GM12878 (cell line): ENCODE measurements around the gene SEPTIN11. TPM values are rescaled to one million over a fixed set of nuclear protein-coding genes. Genes with fewer than 3 reads are reported as not detected.
A peak's percentile ranks its signal among the peaks of the same experiment; 100 is the strongest.

Experiments used
- ATAC-seq: fragments of 200-7000 bp; cut with Tn5 transposase; 3 replicates; pipeline ENCODE4 v1.9.1; 2020; ENCODE audit warnings: mild to moderate bottlenecking, moderate library complexity
- BruUV-seq: library from RNA; stranded (reverse); fragments of 400-500 nt; replicated peaks from 2 replicates; lab custom pipeline; 2021; lab: Mats Ljungman, UMichigan
- CTCF ChIA-PET: fragments of 300-600 bp; sonication (Branson Sonifier 250); formaldehyde crosslinking; extraction: SDS; loops from one replicate; lab custom pipeline; 2021; ENCODE audit warnings: inconsistent platforms; lab: Yijun Ruan, JAX
- POLR2A ChIA-PET: fragments of 350-600 bp; formaldehyde crosslinking; extraction: SDS; loops from one replicate; lab custom pipeline; 2021; ENCODE audit warnings: inconsistent platforms; lab: Charles Lee
- RAD21 ChIA-PET: fragments of 300-600 bp; sonication (Branson Sonifier 250); formaldehyde crosslinking; loops from one replicate; lab custom pipeline; 2023; ENCODE audit warnings: antibody characterized with exemption; ENCODE audit not compliant: unreplicated experiment; lab: Charles Lee
- SMC1A ChIA-PET: fragments of 300-600 bp; sonication (Branson Sonifier 250); formaldehyde crosslinking; loops from one replicate; lab custom pipeline; 2023; ENCODE audit not compliant: unreplicated experiment, uncharacterized antibody; lab: Charles Lee
- DNase-seq: peaks from one replicate; pipeline ENCODE4 v3.0.0-alpha.2; 2011; ENCODE audit warnings: low read depth, low spot score
- FAIRE-seq: peaks from 3 replicates; lab custom pipeline; 2011; peaks lifted over from hg19 to GRCh38; lab: Jason Lieb, UNC
- H2AFZ ChIP-seq: 2 replicates; pipeline ENCODE4 v1.6.0; 2011; ENCODE audit warnings: low read depth, low read length, control low read depth; ENCODE audit not compliant: control insufficient read depth
- H3K27ac ChIP-seq: 2 replicates; pipeline ENCODE4 v1.5.1; 2011; ENCODE audit warnings: control low read depth; ENCODE audit not compliant: control insufficient read depth, insufficient read depth
- H3K27me3 ChIP-seq, 2 experiments: replicated peaks in 1 of 2; 2 replicates each; pipeline versions ENCODE4 v1.6.0 to v1.6.1; 2011; ENCODE audit warnings: low read length in 1 of 2; ENCODE audit not compliant: control insufficient read depth in 2 of 2, insufficient read depth in 2 of 2
- H3K36me3 ChIP-seq, 2 experiments: 2 replicates each; pipeline ENCODE4 v1.5.1; 2011; ENCODE audit warnings: low read length in 1 of 2; ENCODE audit not compliant: control insufficient read depth in 2 of 2, insufficient read depth in 2 of 2
- H3K4me1 ChIP-seq: 2 replicates; pipeline ENCODE4 v1.6.1; 2011; ENCODE audit warnings: mild to moderate bottlenecking, low read length, moderate library complexity, mixed read lengths; ENCODE audit not compliant: control insufficient read depth, insufficient read depth
- H3K4me2 ChIP-seq: 2 replicates; pipeline ENCODE4 v1.6.0; 2011; ENCODE audit warnings: control low read depth; ENCODE audit not compliant: control insufficient read depth, insufficient read depth
- H3K4me3 ChIP-seq: fragments of 200-600 bp; sonication (generic); 2 replicates; pipeline ENCODE4 v1.5.1; 2016
- H3K79me2 ChIP-seq: 2 replicates; pipeline ENCODE4 v1.6.0; 2011; ENCODE audit warnings: low read length; ENCODE audit not compliant: control insufficient read depth, insufficient read depth
- H3K9ac ChIP-seq: 2 replicates; pipeline ENCODE4 v1.8.0; 2011; ENCODE audit warnings: low read length, control low read depth, mixed read lengths; ENCODE audit not compliant: control insufficient read depth, insufficient read depth
- H3K9me3 ChIP-seq: replicated peaks from 3 replicates; pipeline ENCODE4 v1.5.1; 2011; ENCODE audit warnings: mild to moderate bottlenecking, low read length; ENCODE audit not compliant: control insufficient read depth, insufficient read depth
- H4K20me1 ChIP-seq: 2 replicates; pipeline ENCODE4 v1.6.0; 2011; ENCODE audit not compliant: control insufficient read depth, insufficient read depth
- ATF2 ChIP-seq: IDR thresholded peaks from 2 replicates; pipeline ENCODE4 v1.6.1; 2012; ENCODE audit warnings: low read length, inconsistent platforms
- BCL3 ChIP-seq: IDR thresholded peaks from 2 replicates; pipeline ENCODE4 v1.6.1; 2011; ENCODE audit warnings: borderline replicate concordance, low read depth, mild to moderate bottlenecking, moderate library complexity, low read length; ENCODE audit not compliant: insufficient read depth, poor library complexity, severe bottlenecking
- BHLHE40 ChIP-seq, 2 experiments: fragments of 450-650 bp in 1 of 2; IDR thresholded peaks; 2 replicates each; pipeline ENCODE4 v1.6.1; 2011 to 2017; ENCODE audit warnings: low read depth in 2 of 2, borderline replicate concordance in 1 of 2, improper control_type of control experiment in 1 of 2, low read length in 1 of 2, mild to moderate bottlenecking in 1 of 2
- CBX5 ChIP-seq: sonication (generic); IDR thresholded peaks from 2 replicates; pipeline ENCODE4 v1.6.1; 2016; ENCODE audit warnings: low read depth, moderate library complexity, mild to moderate bottlenecking, inconsistent platforms
- CEBPB ChIP-seq, 2 experiments: fragments of 150-350 bp in 1 of 2; IDR thresholded peaks; 2 replicates each; pipeline ENCODE4 v1.6.1; 2012 to 2014; ENCODE audit warnings: low read depth in 2 of 2, low read length in 2 of 2, borderline replicate concordance in 1 of 2, inconsistent platforms in 1 of 2
- CHD2 ChIP-seq: IDR thresholded peaks from 2 replicates; pipeline ENCODE4 v1.6.1; 2011; ENCODE audit warnings: low read depth, low read length, improper control_type of control experiment, borderline replicate concordance
- CREB1 ChIP-seq: IDR thresholded peaks from 2 replicates; pipeline ENCODE4 v1.6.1; 2012; ENCODE audit warnings: low read depth, mild to moderate bottlenecking, inconsistent platforms
- MTA2 ChIP-seq: fragments of 450-650 bp; IDR thresholded peaks from 2 replicates; pipeline ENCODE4 v1.6.1; 2016; ENCODE audit warnings: low read depth, mild to moderate bottlenecking, moderate library complexity
- MYC ChIP-seq: IDR thresholded peaks from 2 replicates; pipeline ENCODE4 v1.6.1; 2011; ENCODE audit warnings: mild to moderate bottlenecking, low read length, moderate library complexity, inconsistent platforms; ENCODE audit not compliant: insufficient read depth, insufficient replicate concordance, insufficient read length, severe bottlenecking
- PKNOX1 ChIP-seq: fragments of 450-650 bp; IDR thresholded peaks from 2 replicates; pipeline ENCODE4 v1.6.1; 2016; ENCODE audit warnings: mild to moderate bottlenecking
- RELB ChIP-seq: fragments of 450-650 bp; IDR thresholded peaks from 2 replicates; pipeline ENCODE4 v1.6.1; 2017; ENCODE audit warnings: low read depth, mild to moderate bottlenecking, moderate library complexity
- RUNX3 ChIP-seq: IDR thresholded peaks from 2 replicates; pipeline ENCODE4 v1.6.1; 2012; ENCODE audit warnings: low read length, inconsistent platforms
- SIN3A ChIP-seq: IDR thresholded peaks from 2 replicates; pipeline ENCODE4 v1.6.1; 2012; ENCODE audit warnings: low read depth, low read length, improper control_type of control experiment
- SP1 ChIP-seq: IDR thresholded peaks from one replicate; pipeline ENCODE4 v1.6.1; 2011; ENCODE audit warnings: low read depth, low read length
- TCF7 ChIP-seq: IDR thresholded peaks from 2 replicates; pipeline ENCODE4 v1.6.1; 2014; ENCODE audit warnings: antibody characterized with exemption, borderline replicate concordance
- WGBS: methylation state at CpG from one replicate; pipeline ENCODE4 v1.1.6; 2016; ENCODE audit warnings: low lambda C conversion rate; ENCODE audit not compliant: insufficient replicate concordance, insufficient coverage; ENCODE audit errors: missing lambda C conversion rate; 5-methylcytosine and 5-hydroxymethylcytosine counted together
- in situ Hi-C: fragments of 300-500 bp; cut with MboI; formaldehyde crosslinking; loops from 9 replicates; pipeline ENCODE4 v1.14.3; 2018; ENCODE audit warnings: mixed read lengths
- intact Hi-C: fragments of 100-400 bp; cut with micrococcal nuclease; formaldehyde crosslinking; loops from one replicate; pipeline ENCODE4 v1.14.2; 2022; ENCODE audit not compliant: unreplicated experiment
- polyA plus RNA-seq, 11 experiments: library from polyadenylated mRNA; depleted of rRNA in 4 of 11; unstranded in 6 of 11; stranded (reverse) in 5 of 11; fragments of >200 nt; fragmentation: Nextera tagmentation in 4 of 11; fragmentation: Illumina TruSeq in 1 of 11; extraction: Ambion mirVana in 4 of 11; extraction: Trizol in 1 of 11; gene quantifications; 1 replicate in 1 of 11; 2 replicates in 10 of 11; pipeline versions ENCODE4 v1.2.1 to v1.2.3, GENCODE V29; 2011 to 2016; ENCODE audit warnings: inconsistent platforms in 2 of 11, missing spikeins in 2 of 11, low read depth in 1 of 11
- total RNA-seq, 4 experiments: library from RNA; depleted of rRNA in 3 of 4; stranded (reverse); fragments of >200 nt in 3 of 4; fragmentation: Illumina TruSeq in 1 of 4; extraction: Trizol in 1 of 4; gene quantifications; 2 replicates each; pipeline versions ENCODE4 v1.2.1 to v1.2.3, GENCODE V29; 2013 to 2021

Gene SEPTIN11
- total and polyA plus RNA-seq, 10 of the 15 experiments (the other 5 are each of a cell fraction or from before 2014, with no cell fraction given) = 24.7 to 160 (median 91.3) TPM

GRCh38 chr4:76953956-76954355 lies 4.4 kb downstream of the SEPTIN11 start (continued):
- TF ChIP-seq BCL3 (no peak), RUNX3 (no peak), RELB (no peak), CBX5 (no peak), TCF7 (no peak), CEBPB (IDR thresholded peaks at IDR 0.05; ENCODE audit: borderline replicate concordance in 1 of 2, low read depth in 2 of 2, low read length in 2 of 2) (no peak), CHD2 (no peak), BHLHE40 (IDR thresholded peaks at IDR 0.05; ENCODE audit: borderline replicate concordance in 1 of 2, low read depth in 2 of 2, low read length in 1 of 2) (no peak)

GRCh38 chr4:76954489-76954888 lies 4.9 kb downstream of the SEPTIN11 start:
- intact Hi-C loops (loop anchor here (5.0 kb wide), 1 partner anchor 203 kb away; the partner anchor contains the start of gene CCNG2), in situ Hi-C loops (no loop called here)
- RAD21 ChIA-PET = no interaction called here
- no peak overlapping the region for H3K4me3 ChIP-seq
- H3K9me3 ChIP-seq = no peaks in the 10 kb centered on the region; the same call in 2 of the 3 replicates
- peak overlapping the region; percentile 30; the same call in 1 of the 2 replicates for H3K4me2 ChIP-seq
- H4K20me1 ChIP-seq = no peaks in the 10 kb centered on the region
- WGBS = 86% methylated on average over 4 of the region's 4 CpGs
- H3K36me3 ChIP-seq = peaks cover 0 to 2% of the 10 kb centered on the region in 2 experiments; a peak in 2 of 4 replicates
- POLR2A ChIA-PET = no interaction called here
- CTCF ChIA-PET = interaction anchor here (0.9 kb wide), 1 partner anchor 29 kb away, joined by 3 read pairs; no protein-coding TSS in a partner anchor
- ATAC-seq (no peak), DNase-seq (no peak), FAIRE-seq (no peak)
- peaks cover 91% of the 10 kb centered on the region for H3K79me2 ChIP-seq
- SMC1A ChIA-PET = interaction anchor here (0.8 to 2.0 kb wide), 4 partner anchors 17 to 91 kb away, joined by 3 to 6 read pairs (median 3); no protein-coding TSS in a partner anchor
- H3K27me3 ChIP-seq = no peaks in the 10 kb centered on the region
- H3K27ac ChIP-seq = no peak overlapping the region
- no peak overlapping the region for H3K9ac ChIP-seq
- no TSS peak for BruUV-seq
- no peak overlapping the region for H2AFZ ChIP-seq
- peaks cover 7% of the 10 kb centered on the region; the same call in 1 of the 2 replicates for H3K4me1 ChIP-seq
- TF ChIP-seq MYC (no peak), SIN3A (no peak), ATF2 (no peak), PKNOX1 (no peak), CREB1 (no peak), SP1 (no peak), MTA2 (no peak)
